GM12891 (cell line): ENCODE results near the gene PTK7.

ENCODE experiments used
- POLR2A ChIP-seq: IDR thresholded peaks from 2 replicates; pipeline ENCODE4 v1.6.1; 2011; ENCODE audit warnings: low read depth, low read length, control low read depth
- POLR2AphosphoS5 ChIP-seq: IDR thresholded peaks from 2 replicates; pipeline ENCODE4 v1.6.1; 2011; ENCODE audit warnings: low read depth, low read length, control low read depth
- POU2F2 ChIP-seq: IDR thresholded peaks from 2 replicates; pipeline ENCODE4 v1.6.1; 2011; ENCODE audit warnings: low read depth, mild to moderate bottlenecking, control low read depth, low read length, moderate library complexity
- TAF1 ChIP-seq: IDR thresholded peaks from 2 replicates; pipeline ENCODE4 v1.6.1; 2011; ENCODE audit warnings: low read depth, low read length, control low read depth

GRCh38 chr6:43077333-43077809, 1.3 kb downstream of the PTK7 start:
- no peak for TF ChIP-seq TAF1
- TF ChIP-seq POLR2A = no peak
- TF ChIP-seq POLR2AphosphoS5 = no peak
- no peak for TF ChIP-seq POU2F2
